Measurements from ENCODE around the gene KCNAB2. TPM values are rescaled to one million over a fixed set of nuclear protein-coding genes. Genes with fewer than 3 reads are reported as not detected.

Gene KCNAB2
- total and polyA plus RNA-seq, 2 donors (not counting 1 experiment from before 2014, with no cell fraction given): 90.7 to 143 TPM

DNA sequence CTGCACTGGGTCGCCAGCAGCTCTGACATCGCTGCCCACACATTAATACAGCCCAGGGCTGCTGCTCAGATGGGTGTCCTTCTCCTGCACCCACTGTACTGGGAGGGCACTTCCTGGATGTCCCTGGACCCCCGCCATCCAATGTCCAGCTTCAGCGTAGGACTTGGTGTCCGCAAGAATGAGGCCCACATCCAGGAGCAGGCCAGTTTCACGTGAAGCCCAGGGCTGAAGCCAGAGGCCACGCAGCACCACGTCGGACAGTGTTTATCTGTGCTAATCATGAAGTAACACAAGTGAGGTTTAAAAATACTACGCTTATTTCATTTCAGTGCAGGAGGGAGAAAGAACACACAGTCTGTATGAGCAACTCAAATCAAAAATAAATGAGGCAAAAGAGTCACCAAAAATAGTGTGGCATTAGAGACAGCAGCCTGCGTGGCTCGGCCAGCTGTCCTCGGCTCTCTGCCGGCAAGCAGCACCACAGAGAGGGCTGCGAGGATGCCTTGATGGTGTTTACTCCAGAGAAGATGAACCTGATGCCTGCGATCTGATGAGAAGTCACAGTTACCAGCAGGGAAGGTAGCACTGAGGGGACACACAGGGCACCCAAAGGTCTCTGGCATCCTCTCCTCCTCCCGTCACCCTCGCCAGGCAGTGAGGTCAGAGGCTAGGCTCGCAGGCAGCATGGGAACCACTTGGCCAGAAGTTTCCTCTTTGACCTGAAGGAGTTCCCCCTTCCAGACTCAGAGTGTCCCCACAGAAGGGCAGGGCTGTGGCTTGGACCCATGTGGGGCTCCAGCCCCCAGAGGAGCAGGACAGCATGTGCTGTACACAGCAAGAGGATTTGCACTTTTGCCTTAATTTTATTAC, 31.3 kb upstream of the KCNAB2 start:
- peaks cover 8% of the 10 kb centered on the region for H4K20me1 ChIP-seq (ENCODE audit: control insufficient read depth, insufficient read depth, low read length, poor library complexity, severe bottlenecking)
- no peak overlapping the region for H3K4me2 ChIP-seq (replicated peaks; ENCODE audit: low read depth, low read length, poor library complexity, severe bottlenecking)
- no peak overlapping the region for H3K27ac ChIP-seq (ENCODE audit: low read length in 2 of 2)
- no peak overlapping the region for H2AFZ ChIP-seq (ENCODE audit: insufficient read depth, low read depth, low read length, poor library complexity, severe bottlenecking)
- Mint-ChIP-seq H3K4me1 (peaks cover 22% of the 10 kb centered on the region), H3K27ac (no peak overlapping the region), H3K27me3 (no peaks in the 10 kb centered on the region), H3K4me3 (no peak overlapping the region), H3K9me3 (ENCODE audit: insufficient read depth) (no peaks in the 10 kb centered on the region)
- DNase-seq (no peak), ATAC-seq (ENCODE audit: low read depth) (no peak)
- CTCF ChIA-PET: no interaction called here
- no peaks in the 10 kb centered on the region for H3K9me3 ChIP-seq (ENCODE audit: control extremely low read depth in 1 of 3, control insufficient read depth in 2 of 3, insufficient read depth in 1 of 3, low read length in 2 of 3)
- H3K36me3 ChIP-seq (replicated peaks in 1 of 2; ENCODE audit: control extremely low read depth in 1 of 2, control insufficient read depth in 1 of 2, extremely low read depth in 1 of 2, insufficient read depth in 2 of 2, low read length in 1 of 2): peaks cover 0 to 4% of the 10 kb centered on the region in 2 experiments
- H3K4me3 ChIP-seq (ENCODE audit: control extremely low read depth in 1 of 5, extremely low read depth in 1 of 5, insufficient read depth in 1 of 5, low read depth in 2 of 5, low read length in 4 of 5): no peak overlapping the region
- intact Hi-C loops (cut with micrococcal nuclease): no loop called here
- no peaks in the 10 kb centered on the region for H3K79me2 ChIP-seq (ENCODE audit: control insufficient read depth, insufficient read depth, low read length)
- WGBS (ENCODE audit: insufficient coverage): 91% methylated on average over 19 of the region's 19 CpGs
- no peaks in the 10 kb centered on the region for H3K27me3 ChIP-seq (replicated peaks in 1 of 4; ENCODE audit: control extremely low read depth in 1 of 4, control insufficient read depth in 3 of 4, insufficient read depth in 4 of 4, low read length in 3 of 4)
- H3K9ac ChIP-seq (ENCODE audit: low read length): no peak overlapping the region
- POLR2A ChIA-PET: no interaction called here
- peaks cover 6 to 7% of the 10 kb centered on the region in 2 donors for H3K4me1 ChIP-seq (ENCODE audit: control insufficient read depth in 2 of 2, insufficient read depth in 2 of 2, low read length in 2 of 2)
- TF ChIP-seq, protein P1, sequence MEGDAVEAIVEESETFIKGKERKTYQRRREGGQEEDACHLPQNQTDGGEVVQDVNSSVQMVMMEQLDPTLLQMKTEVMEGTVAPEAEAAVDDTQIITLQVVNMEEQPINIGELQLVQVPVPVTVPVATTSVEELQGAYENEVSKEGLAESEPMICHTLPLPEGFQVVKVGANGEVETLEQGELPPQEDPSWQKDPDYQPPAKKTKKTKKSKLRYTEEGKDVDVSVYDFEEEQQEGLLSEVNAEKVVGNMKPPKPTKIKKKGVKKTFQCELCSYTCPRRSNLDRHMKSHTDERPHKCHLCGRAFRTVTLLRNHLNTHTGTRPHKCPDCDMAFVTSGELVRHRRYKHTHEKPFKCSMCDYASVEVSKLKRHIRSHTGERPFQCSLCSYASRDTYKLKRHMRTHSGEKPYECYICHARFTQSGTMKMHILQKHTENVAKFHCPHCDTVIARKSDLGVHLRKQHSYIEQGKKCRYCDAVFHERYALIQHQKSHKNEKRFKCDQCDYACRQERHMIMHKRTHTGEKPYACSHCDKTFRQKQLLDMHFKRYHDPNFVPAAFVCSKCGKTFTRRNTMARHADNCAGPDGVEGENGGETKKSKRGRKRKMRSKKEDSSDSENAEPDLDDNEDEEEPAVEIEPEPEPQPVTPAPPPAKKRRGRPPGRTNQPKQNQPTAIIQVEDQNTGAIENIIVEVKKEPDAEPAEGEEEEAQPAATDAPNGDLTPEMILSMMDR (IDR thresholded peaks at IDR 0.05): no peak
- no peak for TF ChIP-seq EZH2 (IDR thresholded peaks at IDR 0.05; ENCODE audit: borderline replicate concordance, insufficient read depth, low read depth, low read length, poor library complexity, severe bottlenecking)

DNA sequence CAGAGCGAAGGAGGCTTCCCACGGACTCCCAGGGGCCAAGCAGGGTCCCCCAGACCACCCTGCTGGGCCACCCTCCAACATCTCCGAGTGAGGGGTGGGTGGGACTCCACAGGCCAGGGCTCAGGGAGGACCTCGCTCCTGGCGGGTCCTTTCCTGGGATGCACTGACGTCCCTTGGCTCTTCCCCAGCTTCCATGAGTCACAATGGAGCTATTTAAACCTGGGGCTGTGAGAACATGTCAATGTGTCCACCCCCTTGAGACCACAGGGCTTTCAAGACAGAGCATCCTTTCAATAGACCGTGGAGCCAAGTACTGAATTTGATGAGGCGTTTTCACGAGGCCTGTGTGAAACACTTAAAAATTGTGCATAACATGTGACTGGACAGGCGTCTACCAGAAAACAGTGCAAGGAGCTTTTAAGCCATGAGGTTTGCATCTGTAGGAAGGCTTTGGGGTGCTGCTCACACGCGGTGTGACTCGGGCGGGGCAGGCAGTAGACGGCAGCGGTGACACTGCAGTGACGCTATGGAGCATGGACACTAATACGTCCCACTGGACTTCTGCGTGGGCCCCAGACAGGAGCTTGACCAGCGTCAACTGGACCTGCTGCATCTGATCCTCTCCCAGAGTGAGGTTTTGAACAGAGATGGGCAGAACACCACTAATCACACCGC, 29.4 kb upstream of the KCNAB2 start:
- no peaks in the 10 kb centered on the region for H3K9me3 Mint-ChIP-seq (ENCODE audit: insufficient read depth)
- no peak for ATAC-seq (ENCODE audit: low read depth)
- CTCF ChIA-PET: interaction anchor here (2.0 kb wide), 1 partner anchor 10 kb away, joined by 5 read pairs; no protein-coding TSS in a partner anchor

More for the DNA sequence above, 29.4 kb upstream of the KCNAB2 start:
- Histone ChIP-seq H3K4me2 (replicated peaks; ENCODE audit: low read depth, low read length, poor library complexity, severe bottlenecking) (no peak overlapping the region), H3K9me3 (ENCODE audit: control extremely low read depth in 1 of 3, control insufficient read depth in 2 of 3, insufficient read depth in 1 of 3, low read length in 2 of 3) (no peaks in the 10 kb centered on the region), H2AFZ (ENCODE audit: insufficient read depth, low read depth, low read length, poor library complexity, severe bottlenecking) (no peak overlapping the region), H3K27me3 (replicated peaks in 1 of 4; ENCODE audit: control extremely low read depth in 1 of 4, control insufficient read depth in 3 of 4, insufficient read depth in 4 of 4, low read length in 3 of 4) (no peaks in the 10 kb centered on the region), H4K20me1 (ENCODE audit: control insufficient read depth, insufficient read depth, low read length, poor library complexity, severe bottlenecking) (no peaks in the 10 kb centered on the region), H3K4me1 (ENCODE audit: control insufficient read depth in 2 of 2, insufficient read depth in 2 of 2, low read length in 2 of 2) (peaks cover 6 to 7% of the 10 kb centered on the region in 2 donors), H3K27ac (ENCODE audit: low read length in 2 of 2) (no peak overlapping the region), H3K79me2 (ENCODE audit: control insufficient read depth, insufficient read depth, low read length) (no peaks in the 10 kb centered on the region), H3K9ac (ENCODE audit: low read length) (no peak overlapping the region), H3K36me3 (replicated peaks in 1 of 2; ENCODE audit: control extremely low read depth in 1 of 2, control insufficient read depth in 1 of 2, extremely low read depth in 1 of 2, insufficient read depth in 2 of 2, low read length in 1 of 2) (peaks cover 0 to 4% of the 10 kb centered on the region in 2 experiments), H3K4me3 (ENCODE audit: control extremely low read depth in 1 of 5, extremely low read depth in 1 of 5, insufficient read depth in 1 of 5, low read depth in 2 of 5, low read length in 4 of 5) (no peak overlapping the region)
- 95% methylated on average over 21 of the region's 21 CpGs for WGBS (ENCODE audit: insufficient coverage)
- no peak for DNase-seq
- intact Hi-C loops (cut with micrococcal nuclease): no loop called here
- peaks cover 18% of the 10 kb centered on the region for H3K4me1 Mint-ChIP-seq
- H3K4me3 Mint-ChIP-seq: no peak overlapping the region
- no peaks in the 10 kb centered on the region for H3K27me3 Mint-ChIP-seq
- H3K27ac Mint-ChIP-seq: no peak overlapping the region
- POLR2A ChIA-PET: no interaction called here
- TF ChIP-seq, protein P1 (IDR thresholded peaks at IDR 0.05): no peak
- TF ChIP-seq EZH2 (IDR thresholded peaks at IDR 0.05; ENCODE audit: borderline replicate concordance, insufficient read depth, low read depth, low read length, poor library complexity, severe bottlenecking): no peak
